D341Med (cell line): ENCODE results near the gene ADAM8.
"Not testable (repeated sequence)": the region's sequence is repeated elsewhere in the genome, so short reads cannot be mapped to it uniquely, and the experiment has no call there.

Experiments
- DNase-seq: peaks from one replicate; pipeline ENCODE4 v3.0.0; 2012; ENCODE audit warnings: low spot score

The ADAM8 gene

DNA sequence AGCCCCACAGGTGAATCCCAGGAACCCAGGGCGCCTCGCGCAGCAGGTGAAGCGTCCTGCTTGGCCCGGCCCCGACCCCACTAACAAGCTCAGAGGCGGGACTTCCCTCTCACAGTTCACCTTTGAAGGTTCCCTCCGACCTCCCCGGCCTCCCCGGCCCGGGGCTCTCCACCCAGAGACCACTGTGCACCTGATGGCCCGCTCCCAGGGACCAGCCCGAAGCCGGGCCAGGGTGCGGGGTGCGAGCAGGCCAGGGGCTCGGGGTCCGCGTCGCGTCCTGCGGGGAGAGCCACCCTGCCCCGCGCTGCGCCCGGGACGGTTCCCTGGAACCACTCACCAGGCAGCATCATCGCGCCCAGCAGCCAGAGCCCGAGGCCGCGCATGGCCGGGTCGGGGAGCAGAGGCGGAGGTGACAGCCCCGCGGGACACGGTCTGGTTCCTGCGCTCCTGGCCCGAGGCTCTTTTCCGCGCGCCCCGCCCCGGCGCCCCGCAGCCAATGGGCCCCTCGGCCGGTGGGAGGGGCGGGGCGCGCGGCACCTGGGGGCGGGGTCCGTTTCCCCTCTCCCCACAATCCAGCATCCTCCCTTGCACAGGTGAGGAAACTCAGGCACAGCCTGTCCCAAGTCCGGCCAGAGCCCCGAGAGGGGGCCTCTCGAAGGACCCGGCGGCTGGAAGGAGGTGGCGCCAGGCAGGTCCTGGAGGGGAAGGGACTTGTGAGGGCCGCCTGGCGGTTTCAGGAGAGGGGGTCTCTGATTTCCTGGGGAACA is at the start of gene ADAM8:
Gene ADAM8 (minus strand): TSS at position 434 of the 767 bp plus-strand sequence. CDS start 51 bp downstream, at position 383.
- DNase-seq, result peak; percentile 53

DNA sequence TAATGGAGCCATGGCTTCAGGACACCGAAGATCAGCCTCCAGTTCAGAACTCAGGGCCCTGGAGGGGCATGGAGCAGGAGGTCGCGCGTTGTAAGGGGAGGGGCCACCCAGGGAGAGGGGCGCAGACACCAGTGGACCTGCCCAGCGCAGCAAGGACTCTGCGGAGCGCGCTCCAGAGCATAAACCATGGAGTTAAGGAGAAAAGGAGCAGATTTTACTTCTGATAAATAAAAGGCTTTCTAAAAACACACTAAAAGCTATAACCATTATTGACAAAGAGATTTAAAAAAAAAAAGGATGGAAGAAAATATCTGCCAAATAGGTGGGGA is 49.5 kb upstream of the ADAM8 start:
- DNase-seq, result no peak

DNA sequence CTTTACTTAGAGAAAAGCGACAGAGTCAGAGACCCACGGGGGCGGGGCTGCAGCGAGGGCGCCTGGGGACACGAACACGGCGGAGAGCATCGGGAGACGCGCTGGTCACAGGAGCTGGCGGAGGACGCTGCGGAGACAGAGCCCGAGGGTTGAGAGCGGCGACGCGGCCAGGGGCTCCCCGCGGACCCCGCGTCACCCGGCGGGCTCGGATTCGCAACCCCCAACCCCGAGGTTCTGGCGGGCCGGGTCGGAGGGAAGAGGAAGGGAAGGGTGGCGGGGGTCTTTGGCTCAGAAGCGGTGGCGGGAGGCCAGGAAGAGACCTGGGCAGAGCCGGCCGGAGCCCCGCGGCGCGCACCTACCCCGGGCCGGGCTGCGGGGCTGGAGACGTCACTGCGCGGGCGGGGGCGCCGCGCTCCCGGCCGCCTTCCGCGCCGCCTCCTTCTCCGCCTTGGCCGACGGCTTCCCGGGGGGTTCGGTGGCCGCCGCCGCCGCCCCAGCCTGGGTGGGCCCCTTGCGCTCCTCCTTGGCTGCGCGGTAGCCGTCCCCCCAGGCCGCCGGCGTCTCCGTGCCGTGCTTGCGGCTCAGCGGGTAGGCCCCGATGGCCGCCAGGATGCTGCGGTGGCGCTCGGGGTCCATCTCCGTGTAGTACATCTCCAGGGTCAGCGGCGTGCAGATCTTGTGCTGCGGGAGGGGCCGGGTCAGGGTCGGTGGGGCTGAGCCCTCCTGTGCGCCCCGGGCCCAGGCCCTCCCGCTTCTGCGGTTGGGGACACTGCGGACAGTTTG is 49.0 kb upstream of the ADAM8 start:
- peak; percentile 41 for DNase-seq

GRCh38 chr10:133324857-133325260 is 48.2 kb upstream of the ADAM8 start:
- no peak for DNase-seq

DNA sequence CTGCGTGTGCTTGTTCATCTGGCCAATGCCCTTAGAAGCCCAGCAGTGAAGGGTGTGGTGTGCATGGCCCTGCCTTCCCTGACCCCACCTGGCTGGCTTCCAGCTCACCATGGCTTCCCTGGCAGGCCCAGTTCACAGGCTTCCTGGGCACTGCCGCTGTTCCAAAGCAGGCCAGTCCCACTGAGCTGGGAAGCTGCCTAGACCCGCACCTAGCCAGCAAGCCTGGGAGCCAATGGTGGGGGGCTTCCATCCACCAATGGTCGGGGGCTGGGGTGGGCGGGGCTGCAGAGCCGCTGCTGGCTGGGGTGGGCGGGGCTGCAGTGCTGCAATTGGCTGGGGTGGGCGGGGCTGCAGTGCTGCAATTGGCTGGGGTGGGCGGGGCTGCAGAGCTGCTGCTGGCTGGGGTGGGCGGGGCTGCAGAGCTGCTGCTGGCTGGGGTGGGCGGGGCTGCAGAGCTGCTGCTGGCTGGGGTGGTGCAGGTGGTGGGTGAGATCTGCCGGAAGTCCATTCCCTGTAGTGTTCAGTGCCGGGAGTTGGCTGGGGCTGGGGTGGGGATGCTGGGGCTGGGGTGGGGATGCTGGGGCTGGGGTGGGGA is 47.6 kb upstream of the ADAM8 start:
- DNase-seq, result peak; percentile 54

DNA sequence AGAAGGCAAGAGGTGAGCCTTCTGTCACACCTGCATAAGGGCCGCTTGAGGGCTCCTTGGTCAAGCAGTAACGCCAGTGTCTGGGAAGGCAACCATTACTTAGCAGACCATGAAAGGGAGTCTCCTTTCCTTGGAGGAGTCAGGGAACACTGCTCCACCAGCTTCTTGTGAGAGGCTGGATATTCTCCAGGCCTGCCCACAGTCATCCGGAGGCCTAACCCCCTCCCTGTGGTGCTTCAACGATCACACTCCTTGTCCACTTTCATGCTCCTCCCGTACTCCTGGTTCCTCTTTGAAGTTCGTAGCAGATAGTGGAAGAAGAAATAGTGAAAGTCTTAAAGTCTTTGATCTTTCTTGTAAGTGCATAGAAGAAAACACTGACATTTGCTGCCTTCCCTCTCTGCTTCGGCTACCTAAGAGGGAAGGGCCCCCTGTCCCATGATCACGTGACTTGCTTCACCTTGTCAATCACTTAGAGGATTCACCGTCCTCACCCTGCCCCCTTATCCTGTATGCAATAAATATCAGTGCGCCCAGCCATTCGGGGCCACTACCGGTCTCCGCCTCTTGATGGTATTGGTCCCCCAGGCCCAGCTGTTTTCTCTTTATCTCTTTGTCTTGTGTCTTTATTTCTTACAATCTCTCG is 45.5 kb upstream of the ADAM8 start:
- DNase-seq, result not testable (repeated sequence)

GRCh38 chr10:133320852-133321422 is 44.3 kb upstream of the ADAM8 start:
- DNase-seq, result not testable (repeated sequence)

DNA sequence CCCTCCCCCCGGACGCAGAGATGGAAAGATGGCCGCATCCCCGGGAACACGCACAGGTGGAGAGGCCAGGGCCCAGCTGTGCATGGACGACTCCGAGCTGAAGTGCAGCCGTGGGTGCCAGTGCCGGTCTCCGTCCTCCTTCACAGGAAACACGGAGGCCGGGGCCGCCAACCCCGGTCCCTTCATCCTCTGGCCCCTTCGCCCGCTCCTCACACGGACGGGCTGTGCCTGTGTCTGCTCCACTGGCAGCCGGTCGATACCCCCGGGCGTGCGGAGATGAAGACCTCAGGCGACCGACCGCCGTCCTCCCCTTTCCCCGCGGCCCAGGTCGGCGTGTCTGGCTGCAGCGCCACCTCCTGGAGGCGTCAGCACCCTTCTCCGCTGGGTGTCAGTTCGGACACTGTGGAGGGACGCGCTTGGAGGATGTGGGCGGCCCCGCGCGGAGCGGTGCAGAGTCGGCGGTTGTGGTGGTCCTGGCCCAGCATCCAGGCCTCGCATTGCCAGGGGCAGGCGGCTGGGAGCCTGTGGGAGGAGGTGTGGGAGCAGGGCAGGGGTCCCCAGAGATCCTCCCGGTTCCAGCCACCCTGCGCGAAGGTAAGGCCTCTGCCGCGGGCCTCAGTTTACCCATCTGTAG is 41.9 kb upstream of the ADAM8 start:
- peak; percentile 79 for DNase-seq

- DNase-seq, result no peak
Measured at GRCh38 chr10:133316732-133317131, 40.1 kb upstream of the ADAM8 start.

DNA sequence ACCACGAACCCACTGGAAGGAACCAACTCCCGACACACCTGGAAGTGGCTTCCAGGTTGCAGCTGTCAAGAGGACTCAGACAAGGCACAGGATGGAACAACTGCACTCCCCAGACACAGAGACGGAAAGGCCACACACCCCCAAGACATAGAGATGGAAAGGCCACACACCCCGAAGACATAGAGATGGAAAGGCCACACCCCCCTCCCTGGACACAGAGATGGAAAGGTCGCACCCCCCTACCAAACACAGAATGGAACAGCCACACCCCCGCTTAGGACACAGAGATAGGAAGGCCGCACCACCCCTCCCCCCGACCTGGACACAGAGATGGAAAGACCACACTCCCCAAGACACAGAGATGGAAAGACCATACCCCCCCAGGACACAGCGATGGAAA is 39.6 kb upstream of the ADAM8 start:
- no peak for DNase-seq

GRCh38 chr10:133315847-133316246 is 39.2 kb upstream of the ADAM8 start:
- DNase-seq, result no peak

DNA sequence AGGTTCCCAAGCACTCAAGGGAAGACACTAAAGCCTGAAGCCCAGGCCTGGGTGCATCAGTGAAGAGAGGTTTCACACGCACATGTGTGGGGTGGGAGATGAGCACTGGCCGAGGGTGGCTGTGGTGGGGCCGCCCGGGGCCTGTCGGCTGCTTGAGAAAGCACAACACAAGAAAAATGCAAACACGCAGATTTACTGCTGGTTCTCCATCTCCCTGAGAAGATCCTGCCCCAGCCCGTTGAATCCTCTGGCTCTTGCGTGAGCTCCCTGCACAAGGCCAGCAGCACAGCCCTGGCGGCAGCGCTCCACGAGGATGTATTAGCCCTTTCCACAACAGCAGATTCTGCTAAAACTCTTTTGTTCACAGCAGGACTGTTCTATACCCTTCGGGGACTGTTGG is 38.2 kb upstream of the ADAM8 start:
- no peak for DNase-seq

- DNase-seq, result no peak
Measured at GRCh38 chr10:133313192-133313591, 36.5 kb upstream of the ADAM8 start.

- DNase-seq, result no peak
Measured at GRCh38 chr10:133312769-133313145, 36.1 kb upstream of the ADAM8 start.

DNA sequence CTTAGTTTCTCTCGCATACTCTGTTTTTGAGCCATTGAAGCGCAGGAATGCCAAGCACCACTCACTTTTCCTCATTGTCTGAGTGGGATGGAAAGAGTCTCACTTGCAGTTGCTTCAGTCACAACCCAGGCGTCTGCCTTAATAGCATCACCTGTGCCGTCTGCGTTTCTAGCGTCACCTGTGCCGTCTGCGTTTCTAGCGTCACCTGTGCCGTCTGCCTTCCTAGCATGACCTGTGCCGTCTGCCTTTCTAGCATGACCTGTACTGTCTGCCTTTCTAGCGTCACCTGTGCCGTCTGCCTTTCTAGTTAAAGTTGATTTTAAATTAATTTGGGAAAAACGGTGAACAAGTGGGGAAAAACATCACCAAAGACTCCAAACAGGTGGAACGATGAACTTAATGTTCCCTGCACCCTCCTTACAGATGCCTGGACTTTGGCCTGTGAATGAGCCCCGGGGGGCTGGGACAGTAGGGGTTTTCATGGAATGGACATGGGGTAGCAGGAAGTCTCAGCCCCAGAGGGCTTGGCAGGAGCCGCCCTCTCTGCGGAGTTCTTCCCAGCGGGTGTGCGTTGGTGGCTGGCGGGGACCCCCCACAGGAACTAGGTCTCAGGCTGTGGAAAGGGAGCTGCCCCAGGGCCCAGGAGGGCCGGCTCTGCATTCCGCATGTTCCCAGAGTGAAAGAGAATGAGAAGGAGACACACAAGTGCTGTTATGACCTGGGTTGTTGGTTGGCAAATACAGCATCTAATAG is 35.5 kb upstream of the ADAM8 start:
- no peak for DNase-seq

- DNase-seq, result no peak
Measured at GRCh38 chr10:133311570-133311969, 34.9 kb upstream of the ADAM8 start.

DNA sequence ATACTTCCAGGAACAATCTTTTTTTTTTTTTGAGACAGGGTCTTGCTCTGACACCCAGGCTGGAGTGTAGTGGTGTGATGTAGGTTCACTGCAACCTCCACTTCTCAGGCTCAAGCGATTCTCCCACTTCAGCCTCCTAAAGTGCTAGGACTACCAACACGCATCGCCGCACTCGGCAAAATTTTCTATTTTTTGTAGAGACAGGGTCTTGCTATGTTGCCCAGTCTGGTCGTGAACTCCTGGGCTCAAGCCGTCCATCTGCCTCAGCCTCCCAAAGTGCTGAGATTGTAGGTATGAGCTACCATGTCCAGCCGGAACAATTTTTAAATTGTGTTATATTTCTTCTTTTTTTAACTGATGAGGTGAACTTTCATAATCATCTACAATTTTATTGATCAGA is 34.1 kb upstream of the ADAM8 start:
- no peak for DNase-seq

- DNase-seq, result no peak
Measured at GRCh38 chr10:133310399-133310755, 33.7 kb upstream of the ADAM8 start.

DNA sequence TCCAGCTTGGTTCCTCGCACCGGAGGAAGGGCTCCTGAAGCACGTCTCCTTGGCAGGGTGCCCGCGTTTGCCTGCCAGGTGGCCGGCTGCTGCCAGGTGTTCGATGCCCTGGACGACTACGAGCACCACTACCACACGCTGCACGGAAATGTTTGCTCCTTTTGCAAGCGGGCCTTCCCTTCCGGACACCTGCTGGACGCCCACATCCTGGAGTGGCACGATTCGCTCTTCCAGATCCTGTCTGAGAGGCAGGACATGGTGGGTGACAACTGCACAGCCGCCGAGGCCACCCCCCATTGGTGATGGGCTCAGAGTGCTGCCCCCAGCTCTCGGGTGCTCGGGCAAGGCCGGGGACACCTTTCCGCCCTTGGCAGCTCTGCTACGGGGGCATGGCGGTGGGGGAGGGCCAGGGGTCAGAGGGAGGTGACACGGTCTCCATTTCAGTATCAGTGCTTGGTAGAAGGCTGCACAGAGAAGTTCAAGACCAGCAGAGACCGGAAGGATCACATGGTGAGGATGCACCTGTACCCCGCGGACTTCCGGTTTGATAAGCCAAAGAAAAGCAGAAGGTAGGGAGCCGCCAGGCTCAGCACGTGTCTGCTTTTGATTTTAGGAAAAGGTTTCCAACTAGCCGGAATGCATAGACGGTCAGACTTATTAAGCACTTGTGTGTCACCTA is 33.2 kb upstream of the ADAM8 start:
- no peak for DNase-seq

- peak; percentile 93 for DNase-seq
Measured at GRCh38 chr10:133309100-133309719, 32.5 kb upstream of the ADAM8 start.
